ENCODE results near the gene CELF6.

CELF6 gene

DNA sequence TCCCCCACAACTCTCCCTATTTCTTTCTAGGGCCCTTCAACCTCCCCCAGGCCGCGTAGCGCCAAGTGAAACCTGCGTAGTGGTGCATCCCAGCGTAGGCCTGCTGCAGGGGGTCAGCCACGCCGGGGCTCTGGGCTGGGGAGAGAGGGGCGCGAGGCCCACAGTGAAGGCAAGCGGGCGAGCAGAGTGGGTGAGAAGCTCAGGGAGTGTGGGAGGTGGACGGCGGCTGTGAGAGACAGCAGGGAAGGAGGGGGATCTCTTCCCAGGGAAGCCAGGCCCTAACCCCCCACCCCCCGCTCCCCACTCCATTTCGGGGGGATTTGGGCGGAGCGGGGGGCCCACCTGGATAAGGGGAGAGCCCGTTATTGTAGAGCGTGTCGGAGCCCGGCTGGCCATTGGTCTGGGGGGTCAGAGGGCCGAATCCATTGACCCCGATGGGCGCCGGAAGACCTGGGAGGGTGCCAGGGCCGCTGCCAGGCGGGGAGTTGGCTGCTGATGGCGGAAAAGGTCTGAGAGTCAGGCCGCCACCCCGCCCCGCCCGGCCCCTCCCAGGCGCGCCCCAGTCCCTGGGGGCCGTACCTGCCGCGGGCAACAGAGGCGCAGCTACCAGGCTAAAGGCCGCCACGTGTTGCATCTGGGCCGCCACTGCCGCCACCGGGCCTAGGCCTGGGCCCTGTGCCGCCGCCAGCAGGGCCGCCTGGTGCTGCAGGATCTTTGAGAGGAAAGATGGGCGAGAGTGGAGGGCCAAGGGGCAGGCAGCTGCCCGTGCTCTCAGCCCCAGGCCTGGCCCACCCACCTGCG lies 31.0 kb downstream of the CELF6 start:
- no peak for DNase-seq
- Histone ChIP-seq H3K4me3 (ENCODE audit: insufficient read depth in 1 of 2, low read depth in 1 of 2, low read length in 2 of 2) (no peak overlapping the region), H3K36me3 (ENCODE audit: control insufficient read depth in 1 of 2, insufficient read depth in 2 of 2, low read depth in 1 of 2, low read length in 2 of 2) (peaks cover 0 to 5% of the 10 kb centered on the region in 2 experiments), H3K79me1 (replicated peaks; ENCODE audit: low read length, poor library complexity, severe bottlenecking) (no peaks in the 10 kb centered on the region), H3K27me3 (ENCODE audit: control insufficient read depth in 1 of 2, insufficient read depth in 1 of 2, low read length in 2 of 2) (peaks cover 0 to 19% of the 10 kb centered on the region in 2 experiments), H3K4me2 (ENCODE audit: low read length, poor library complexity, severe bottlenecking) (no peak overlapping the region), H3K4ac (ENCODE audit: low read depth in 1 of 2, low read length in 2 of 2) (no peak overlapping the region), H2BK12ac (ENCODE audit: low read length in 2 of 2) (no peak overlapping the region), H3K9ac (ENCODE audit: low read length) (no peak overlapping the region), H3K4me1 (ENCODE audit: control insufficient read depth, insufficient read depth, low read depth, low read length) (peaks cover 1% of the 10 kb centered on the region), H2AK5ac (ENCODE audit: low read length, severe bottlenecking) (no peak overlapping the region), H4K8ac (ENCODE audit: low read length) (no peak overlapping the region), H2BK5ac (ENCODE audit: low read depth, low read length, poor library complexity, severe bottlenecking) (no peak overlapping the region), H3K23ac (ENCODE audit: low read length in 2 of 2) (no peak overlapping the region), H2BK15ac (ENCODE audit: low read depth, poor library complexity, severe bottlenecking) (no peak overlapping the region), H3K9me3 (ENCODE audit: control insufficient read depth, low read length) (no peaks in the 10 kb centered on the region), H2AFZ (ENCODE audit: low read depth, low read length) (no peak overlapping the region), H2BK120ac (ENCODE audit: low read depth, low read length) (no peak overlapping the region), H3K14ac (ENCODE audit: low read length in 2 of 2) (peak overlapping the region in 1 of 2 experiments; percentile 58), H4K91ac (ENCODE audit: low read length) (no peak overlapping the region), H3K27ac (ENCODE audit: low read length, poor library complexity, severe bottlenecking) (no peak overlapping the region), H3K18ac (ENCODE audit: low read depth in 1 of 2, low read length in 2 of 2) (no peak overlapping the region)
- WGBS, result 94% methylated on average over 36 of the region's 49 CpGs

DNA sequence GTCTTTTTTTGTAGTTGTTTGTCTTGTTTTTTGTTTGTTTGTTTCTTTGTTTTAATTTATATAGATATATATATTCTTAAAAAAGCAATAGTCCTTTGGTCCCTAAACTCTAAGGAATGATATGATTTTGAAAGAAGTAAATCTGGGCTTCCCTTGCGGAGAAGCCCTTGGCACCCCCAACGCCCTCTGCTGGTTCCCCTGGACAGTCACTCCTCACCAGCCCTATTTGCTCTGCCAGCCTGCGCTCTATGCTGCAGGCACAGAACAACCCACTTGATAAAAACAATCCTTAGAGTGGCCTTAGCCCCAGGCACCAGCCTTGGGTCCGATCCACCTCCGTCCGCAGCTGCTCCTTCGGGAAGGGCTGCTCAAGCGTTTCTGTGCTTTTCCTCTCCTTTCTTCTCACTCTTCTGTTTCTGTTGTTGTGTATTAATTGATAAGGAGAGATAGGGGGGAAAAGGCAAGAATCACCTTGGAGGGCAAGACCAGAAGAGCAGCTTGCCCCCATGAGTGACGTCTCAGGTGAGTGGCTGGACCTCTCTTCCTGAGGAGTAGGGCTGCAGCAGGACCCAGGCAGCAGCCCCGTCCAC lies 33.9 kb downstream of the CELF6 start:
- no peak overlapping the region for H3K27ac ChIP-seq (ENCODE audit: low read length, poor library complexity, severe bottlenecking)
- peaks cover 0 to 4% of the 10 kb centered on the region in 2 experiments for H3K27me3 ChIP-seq (ENCODE audit: control insufficient read depth in 1 of 2, insufficient read depth in 1 of 2, low read length in 2 of 2)
- no peak overlapping the region for H2BK12ac ChIP-seq (ENCODE audit: low read length in 2 of 2)
- no peak overlapping the region for H2BK5ac ChIP-seq (ENCODE audit: low read depth, low read length, poor library complexity, severe bottlenecking)
- no peak overlapping the region for H3K4me3 ChIP-seq (ENCODE audit: insufficient read depth in 1 of 2, low read depth in 1 of 2, low read length in 2 of 2)
- no peak overlapping the region for H4K8ac ChIP-seq (ENCODE audit: low read length)
- H2BK120ac ChIP-seq (ENCODE audit: low read depth, low read length), result no peak overlapping the region
- H2BK15ac ChIP-seq (ENCODE audit: low read depth, poor library complexity, severe bottlenecking), result no peak overlapping the region
- no peak overlapping the region for H3K9ac ChIP-seq (ENCODE audit: low read length)
- H3K36me3 ChIP-seq (ENCODE audit: control insufficient read depth in 1 of 2, insufficient read depth in 2 of 2, low read depth in 1 of 2, low read length in 2 of 2), result peaks cover 0 to 5% of the 10 kb centered on the region in 2 experiments
- 66% methylated on average over 9 of the region's 10 CpGs for WGBS
- DNase-seq, result peak; percentile 30
- H3K18ac ChIP-seq (ENCODE audit: low read depth in 1 of 2, low read length in 2 of 2), result no peak overlapping the region
- H3K9me3 ChIP-seq (ENCODE audit: control insufficient read depth, low read length), result no peaks in the 10 kb centered on the region
- no peak overlapping the region for H3K14ac ChIP-seq (ENCODE audit: low read length in 2 of 2)
- no peak overlapping the region for H3K23ac ChIP-seq (ENCODE audit: low read length in 2 of 2)
- H4K91ac ChIP-seq (ENCODE audit: low read length), result no peak overlapping the region
- H3K79me1 ChIP-seq (replicated peaks; ENCODE audit: low read length, poor library complexity, severe bottlenecking), result no peaks in the 10 kb centered on the region
- peaks cover 3% of the 10 kb centered on the region for H3K4me1 ChIP-seq (ENCODE audit: control insufficient read depth, insufficient read depth, low read depth, low read length)
- no peak overlapping the region for H3K4ac ChIP-seq (ENCODE audit: low read depth in 1 of 2, low read length in 2 of 2)
- H3K4me2 ChIP-seq (ENCODE audit: low read length, poor library complexity, severe bottlenecking), result no peak overlapping the region
- no peak overlapping the region for H2AK5ac ChIP-seq (ENCODE audit: low read length, severe bottlenecking)
- H2AFZ ChIP-seq (ENCODE audit: low read depth, low read length), result no peak overlapping the region

DNA sequence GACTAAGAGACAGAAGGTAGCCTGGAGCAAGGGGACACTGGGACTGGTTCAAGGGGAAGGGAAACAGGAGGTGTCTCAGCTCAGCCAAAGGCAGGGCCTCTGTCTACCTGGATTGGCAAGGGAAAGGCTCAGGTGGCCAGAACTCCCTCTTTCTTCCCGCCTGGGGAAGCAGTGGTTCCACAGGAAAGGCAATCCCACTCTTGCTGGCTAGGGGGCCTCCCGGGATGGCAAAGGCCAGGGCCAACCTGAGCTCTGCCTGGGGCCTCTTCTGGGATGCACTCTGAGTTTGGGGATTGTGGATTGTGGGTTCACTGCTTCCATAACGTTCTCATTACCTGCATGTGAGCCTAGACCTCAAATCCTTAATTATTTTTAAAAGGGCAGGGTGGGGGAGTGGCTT lies 34.6 kb downstream of the CELF6 start:
- H2BK12ac ChIP-seq (ENCODE audit: low read length in 2 of 2), result no peak overlapping the region
- H2BK5ac ChIP-seq (ENCODE audit: low read depth, low read length, poor library complexity, severe bottlenecking), result no peak overlapping the region
- H4K91ac ChIP-seq (ENCODE audit: low read length), result no peak overlapping the region
- H2BK15ac ChIP-seq (ENCODE audit: low read depth, poor library complexity, severe bottlenecking), result no peak overlapping the region
- no peaks in the 10 kb centered on the region for H3K79me1 ChIP-seq (replicated peaks; ENCODE audit: low read length, poor library complexity, severe bottlenecking)
- H3K4ac ChIP-seq (ENCODE audit: low read depth in 1 of 2, low read length in 2 of 2), result no peak overlapping the region
- H3K4me3 ChIP-seq (ENCODE audit: insufficient read depth in 1 of 2, low read depth in 1 of 2, low read length in 2 of 2), result no peak overlapping the region
- peaks cover 0 to 5% of the 10 kb centered on the region in 2 experiments for H3K36me3 ChIP-seq (ENCODE audit: control insufficient read depth in 1 of 2, insufficient read depth in 2 of 2, low read depth in 1 of 2, low read length in 2 of 2)
- 18% methylated on average over 2 of the region's 3 CpGs for WGBS
- H3K14ac ChIP-seq (ENCODE audit: low read length in 2 of 2), result no peak overlapping the region
- no peak overlapping the region for H2AFZ ChIP-seq (ENCODE audit: low read depth, low read length)
- no peak overlapping the region for H3K18ac ChIP-seq (ENCODE audit: low read depth in 1 of 2, low read length in 2 of 2)
- no peak overlapping the region for H3K4me2 ChIP-seq (ENCODE audit: low read length, poor library complexity, severe bottlenecking)
- H3K4me1 ChIP-seq (ENCODE audit: control insufficient read depth, insufficient read depth, low read depth, low read length), result peaks cover 6% of the 10 kb centered on the region
- H2BK120ac ChIP-seq (ENCODE audit: low read depth, low read length), result no peak overlapping the region
- no peak overlapping the region for H3K9ac ChIP-seq (ENCODE audit: low read length)
- no peak overlapping the region for H3K27ac ChIP-seq (ENCODE audit: low read length, poor library complexity, severe bottlenecking)
- H3K27me3 ChIP-seq (ENCODE audit: control insufficient read depth in 1 of 2, insufficient read depth in 1 of 2, low read length in 2 of 2), result no peaks in the 10 kb centered on the region
- no peak overlapping the region for H4K8ac ChIP-seq (ENCODE audit: low read length)
- no peak overlapping the region for H2AK5ac ChIP-seq (ENCODE audit: low read length, severe bottlenecking)
- H3K9me3 ChIP-seq (ENCODE audit: control insufficient read depth, low read length), result no peaks in the 10 kb centered on the region
- no peak for DNase-seq
- H3K23ac ChIP-seq (ENCODE audit: low read length in 2 of 2), result no peak overlapping the region

DNA sequence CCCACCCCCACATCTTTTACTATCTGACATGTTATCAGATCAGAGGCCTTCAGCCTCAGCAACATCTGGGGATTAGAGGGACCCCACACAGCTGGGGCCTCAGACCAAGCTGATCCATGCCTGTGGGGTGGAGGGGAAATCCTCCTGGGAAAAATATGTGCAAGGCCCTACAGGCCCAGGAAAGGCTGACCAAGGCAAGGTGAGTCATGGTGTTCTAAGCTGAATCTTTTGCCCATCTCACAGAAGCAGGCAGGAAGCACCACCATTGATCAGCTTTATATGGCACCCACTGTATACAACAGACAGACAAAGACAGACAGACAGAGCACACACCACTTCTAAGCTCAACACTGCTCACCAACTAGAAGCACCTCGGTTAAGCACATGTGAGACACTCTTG lies 35.2 kb downstream of the CELF6 start:
- Histone ChIP-seq H3K4me3 (ENCODE audit: insufficient read depth in 1 of 2, low read depth in 1 of 2, low read length in 2 of 2) (no peak overlapping the region), H3K18ac (ENCODE audit: low read depth in 1 of 2, low read length in 2 of 2) (no peak overlapping the region), H3K9ac (ENCODE audit: low read length) (no peak overlapping the region), H2AK5ac (ENCODE audit: low read length, severe bottlenecking) (no peak overlapping the region), H2AFZ (ENCODE audit: low read depth, low read length) (no peak overlapping the region), H3K9me3 (ENCODE audit: control insufficient read depth, low read length) (no peaks in the 10 kb centered on the region), H3K4me1 (ENCODE audit: control insufficient read depth, insufficient read depth, low read depth, low read length) (peaks cover 6% of the 10 kb centered on the region), H3K27me3 (ENCODE audit: control insufficient read depth in 1 of 2, insufficient read depth in 1 of 2, low read length in 2 of 2) (no peaks in the 10 kb centered on the region), H2BK120ac (ENCODE audit: low read depth, low read length) (no peak overlapping the region), H3K14ac (ENCODE audit: low read length in 2 of 2) (no peak overlapping the region), H2BK5ac (ENCODE audit: low read depth, low read length, poor library complexity, severe bottlenecking) (no peak overlapping the region), H3K4ac (ENCODE audit: low read depth in 1 of 2, low read length in 2 of 2) (no peak overlapping the region), H3K23ac (ENCODE audit: low read length in 2 of 2) (no peak overlapping the region), H4K8ac (ENCODE audit: low read length) (no peak overlapping the region), H2BK12ac (ENCODE audit: low read length in 2 of 2) (no peak overlapping the region), H2BK15ac (ENCODE audit: low read depth, poor library complexity, severe bottlenecking) (no peak overlapping the region), H3K79me1 (replicated peaks; ENCODE audit: low read length, poor library complexity, severe bottlenecking) (no peaks in the 10 kb centered on the region), H3K27ac (ENCODE audit: low read length, poor library complexity, severe bottlenecking) (no peak overlapping the region), H4K91ac (ENCODE audit: low read length) (no peak overlapping the region), H3K36me3 (ENCODE audit: control insufficient read depth in 1 of 2, insufficient read depth in 2 of 2, low read depth in 1 of 2, low read length in 2 of 2) (peaks cover 0 to 5% of the 10 kb centered on the region in 2 experiments), H3K4me2 (ENCODE audit: low read length, poor library complexity, severe bottlenecking) (no peak overlapping the region)
- DNase-seq, result no peak
- WGBS, result no CpG with 5 or more reads among the region's 1 CpG

All from mesenchymal stem cell (in vitro differentiated cells and primary cell).